GM18870 (cell line): Measurements from ENCODE around the gene ZNF804A.
A peak's percentile ranks its signal among the peaks of the same experiment; 100 is the strongest.

Experiments
- ATAC-seq: cut with Tn5 transposase; IDR thresholded peaks from one replicate; pipeline ENCODE4 v1.9.1; 2021; ENCODE audit warnings: moderate library complexity; ENCODE audit not compliant: unreplicated experiment

The ZNF804A gene

DNA sequence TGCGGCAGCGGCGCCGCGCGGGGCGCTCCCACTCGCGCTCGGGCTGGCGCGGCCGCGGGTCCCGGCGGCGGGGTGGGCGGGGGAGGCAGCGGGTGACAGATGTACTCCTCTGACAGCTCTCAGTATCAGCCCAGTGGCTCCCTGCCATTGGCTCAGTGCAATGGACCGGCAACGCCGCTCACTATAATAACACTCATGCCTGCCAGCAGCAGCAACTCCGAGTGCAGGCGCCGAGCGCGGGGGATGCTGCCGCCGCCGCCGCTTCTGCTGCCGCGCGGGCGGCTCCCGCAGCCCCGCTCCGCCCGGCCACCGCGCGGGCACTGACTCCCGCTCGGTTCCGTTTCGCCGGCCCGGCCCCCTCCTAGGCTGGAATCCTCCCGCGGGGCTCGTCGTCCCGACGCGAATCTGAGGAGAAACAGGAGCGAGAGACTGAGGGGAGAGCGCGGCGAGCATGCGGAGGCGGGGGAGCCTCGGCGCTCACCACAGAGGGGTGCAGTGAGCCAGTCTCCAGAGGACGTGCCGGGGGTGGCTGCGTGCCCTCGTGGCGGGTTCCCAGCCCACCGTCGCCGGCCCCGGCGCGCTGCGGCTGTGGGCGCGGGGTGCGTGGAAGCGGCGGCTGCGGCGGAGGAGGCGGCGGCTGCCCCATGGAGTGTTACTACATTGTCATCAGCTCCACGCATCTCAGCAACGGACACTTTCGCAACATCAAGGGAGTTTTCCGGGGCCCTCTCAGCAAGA is at the start of gene ZNF804A:
TSS of gene ZNF804A (plus strand) at position 214 of the 738 bp plus-strand sequence. CDS start at position 645, 431 bp downstream.
- ATAC-seq, result peak; percentile 77

GRCh38 chr2:184549153-184549552 is 49.2 kb upstream of the ZNF804A start:
- ATAC-seq, result no peak

GRCh38 chr2:184551626-184552025 is 46.7 kb upstream of the ZNF804A start:
- no peak for ATAC-seq

GRCh38 chr2:184554736-184555135 is 43.6 kb upstream of the ZNF804A start:
- ATAC-seq, result no peak

DNA sequence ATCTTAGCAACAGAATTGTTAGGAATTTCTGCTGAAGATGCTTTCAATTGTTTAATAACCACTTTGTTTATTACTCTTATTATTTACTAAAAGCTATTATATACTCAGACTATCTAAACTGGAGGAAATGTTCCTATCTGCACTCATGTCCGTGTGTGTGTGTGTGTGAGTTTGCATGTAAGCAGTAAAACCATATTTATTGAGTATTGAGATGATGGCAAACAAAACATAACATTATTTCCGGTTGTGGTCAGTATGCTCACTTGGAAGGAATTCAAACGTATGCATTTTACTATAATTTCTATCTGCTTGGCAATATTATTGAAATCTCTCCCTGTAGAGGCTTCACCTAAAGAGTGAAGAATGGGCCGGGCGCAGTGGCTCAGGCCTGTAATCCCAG is 43.0 kb upstream of the ZNF804A start:
- no peak for ATAC-seq

- ATAC-seq, result no peak
These were observed 41.7 kb upstream of the ZNF804A start for GRCh38 chr2:184556639-184557038.

DNA sequence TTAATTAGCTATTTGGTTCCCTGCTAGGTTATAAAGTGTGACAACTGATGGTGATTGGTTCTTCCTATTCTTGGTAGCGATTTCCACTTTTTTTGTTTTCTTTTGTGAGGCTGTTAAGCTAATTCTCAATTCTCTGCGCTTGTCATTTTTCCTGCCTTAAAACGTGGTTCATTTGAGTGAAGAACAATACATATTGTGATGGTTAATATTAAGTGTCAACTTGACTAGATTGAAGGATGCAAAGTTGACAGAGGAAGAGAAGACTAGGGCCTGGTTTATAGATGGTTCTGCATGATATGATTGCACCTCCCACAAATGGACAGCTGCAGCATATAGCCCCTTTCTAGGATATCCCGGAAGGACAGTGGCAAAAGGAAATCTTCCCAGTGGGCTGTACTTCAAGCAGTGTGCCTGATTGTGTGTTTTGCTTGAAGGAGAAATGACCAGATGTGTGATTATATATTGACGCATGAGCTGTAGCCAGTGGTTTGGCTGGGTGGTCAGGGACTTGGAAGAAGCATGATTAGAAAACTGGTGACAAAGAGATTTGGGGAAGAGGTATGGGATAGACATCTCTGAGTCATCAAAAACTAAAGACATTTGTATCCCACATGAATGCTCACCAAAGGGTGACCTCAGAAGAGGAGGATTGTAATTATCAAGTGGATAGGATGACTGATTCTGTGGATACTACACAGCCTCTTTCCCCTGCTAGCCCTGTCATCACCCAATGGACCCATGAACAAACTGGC is 39.4 kb upstream of the ZNF804A start:
- no peak for ATAC-seq

- ATAC-seq, result no peak
These were observed 37.7 kb upstream of the ZNF804A start for GRCh38 chr2:184560603-184561002.

DNA sequence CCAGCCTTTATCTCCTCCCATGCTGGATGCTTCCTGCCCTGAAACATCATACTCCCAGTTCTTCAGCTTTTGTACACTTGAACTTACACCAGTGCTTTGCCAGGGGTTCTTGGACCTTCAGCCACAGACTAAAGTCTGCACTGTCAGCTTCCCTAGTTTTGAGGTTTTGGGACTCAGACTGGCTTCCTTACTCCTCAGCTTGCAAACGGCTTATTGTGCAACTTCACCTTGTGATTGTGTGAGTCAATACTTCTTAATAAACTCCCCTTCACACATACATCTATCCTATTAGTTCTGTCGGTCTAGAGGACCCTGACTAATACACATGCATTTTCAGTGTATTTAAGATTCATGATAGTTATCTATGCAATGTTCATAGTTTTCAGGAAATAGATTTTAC is 35.8 kb upstream of the ZNF804A start:
- no peak for ATAC-seq

DNA sequence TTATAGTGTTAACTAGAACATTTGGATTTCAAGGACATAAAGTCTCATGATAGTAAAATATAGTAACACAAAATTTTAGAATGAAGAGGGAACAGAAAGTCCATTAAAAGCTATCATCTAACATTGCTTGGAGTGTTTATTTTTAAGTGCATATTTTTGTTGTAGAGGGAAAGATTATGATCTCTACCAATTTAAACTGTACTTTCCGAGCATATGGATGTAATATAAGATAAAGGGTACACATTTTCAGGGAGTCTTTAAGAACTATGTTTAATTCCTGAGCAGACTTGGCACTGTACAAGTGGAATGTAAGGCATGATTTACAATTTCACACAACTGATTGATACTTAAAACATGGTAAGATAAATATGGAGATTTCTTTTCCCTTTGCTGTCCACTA is 34.2 kb upstream of the ZNF804A start:
- ATAC-seq, result no peak

GRCh38 chr2:184566716-184567115 is 31.6 kb upstream of the ZNF804A start:
- ATAC-seq, result no peak

- ATAC-seq, result no peak
These were observed 21.3 kb upstream of the ZNF804A start for GRCh38 chr2:184577056-184577455.

DNA sequence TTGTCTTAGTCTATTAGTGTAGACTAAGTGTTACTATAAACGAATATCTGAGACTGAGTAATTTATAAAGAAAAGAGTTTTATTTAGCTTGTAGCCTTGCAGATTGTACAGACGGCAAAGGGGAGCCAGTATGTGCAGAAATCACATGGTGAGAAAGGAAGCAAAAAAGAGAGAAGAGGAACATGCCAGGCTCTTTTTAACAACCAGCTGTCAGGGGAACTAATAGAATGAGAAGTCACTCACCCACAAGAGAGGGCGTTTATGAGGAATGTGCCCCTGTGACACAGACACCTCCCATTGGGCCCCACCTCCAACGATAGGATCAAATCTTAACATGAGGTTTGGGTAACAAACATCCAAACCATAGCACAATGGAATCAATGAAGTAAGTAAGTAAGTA is 20.6 kb upstream of the ZNF804A start:
- no peak for ATAC-seq

- no peak for ATAC-seq
These were observed 19.1 kb upstream of the ZNF804A start for GRCh38 chr2:184579226-184579625.

GRCh38 chr2:184581391-184581790 is 16.9 kb upstream of the ZNF804A start:
- ATAC-seq, result no peak

DNA sequence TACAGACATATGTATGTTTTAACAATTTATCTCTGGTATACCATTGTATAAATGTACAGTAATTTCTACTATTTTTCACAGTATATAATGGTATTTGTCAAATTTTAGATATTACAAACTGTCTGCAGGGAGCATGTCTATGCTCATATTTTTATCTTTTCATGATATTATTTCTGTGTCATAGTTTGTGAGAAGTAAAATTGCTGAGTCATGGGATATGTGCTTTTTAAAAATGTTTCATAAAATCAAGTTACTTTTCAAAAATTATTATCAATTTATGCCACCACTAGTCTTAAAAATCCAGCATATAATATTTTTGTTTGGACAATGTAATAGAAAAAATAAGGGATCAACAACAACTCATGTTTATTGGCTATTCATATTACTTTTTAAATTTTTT is 9.1 kb upstream of the ZNF804A start:
- ATAC-seq, result no peak

GRCh38 chr2:184596819-184597411 is 1.4 kb upstream of the ZNF804A start:
- ATAC-seq, result no peak

DNA sequence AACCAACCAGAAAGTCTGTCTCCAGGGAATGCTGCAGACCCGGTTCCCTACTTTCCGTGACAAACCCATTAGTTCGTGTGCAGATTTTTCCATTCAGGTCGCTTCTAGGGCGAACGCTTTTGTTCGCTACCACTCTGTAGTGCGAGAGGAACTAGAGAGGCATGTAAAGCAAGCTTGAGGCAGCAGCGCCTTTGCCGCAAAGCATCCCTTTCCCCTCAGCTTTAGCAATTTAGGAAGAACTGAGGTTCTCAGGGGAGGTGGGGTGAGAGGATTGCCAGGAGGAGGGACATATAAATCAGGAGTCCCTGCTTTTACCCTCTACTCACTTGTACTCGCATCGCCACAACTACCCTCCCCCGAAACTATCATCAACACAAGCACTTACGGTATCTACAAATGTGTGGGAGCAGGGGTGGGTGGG is 748 bp upstream of the ZNF804A start:
- ATAC-seq, result peak; percentile 22

GRCh38 chr2:184598002-184598315 is 370 bp upstream of the ZNF804A start:
- ATAC-seq, result no peak

DNA sequence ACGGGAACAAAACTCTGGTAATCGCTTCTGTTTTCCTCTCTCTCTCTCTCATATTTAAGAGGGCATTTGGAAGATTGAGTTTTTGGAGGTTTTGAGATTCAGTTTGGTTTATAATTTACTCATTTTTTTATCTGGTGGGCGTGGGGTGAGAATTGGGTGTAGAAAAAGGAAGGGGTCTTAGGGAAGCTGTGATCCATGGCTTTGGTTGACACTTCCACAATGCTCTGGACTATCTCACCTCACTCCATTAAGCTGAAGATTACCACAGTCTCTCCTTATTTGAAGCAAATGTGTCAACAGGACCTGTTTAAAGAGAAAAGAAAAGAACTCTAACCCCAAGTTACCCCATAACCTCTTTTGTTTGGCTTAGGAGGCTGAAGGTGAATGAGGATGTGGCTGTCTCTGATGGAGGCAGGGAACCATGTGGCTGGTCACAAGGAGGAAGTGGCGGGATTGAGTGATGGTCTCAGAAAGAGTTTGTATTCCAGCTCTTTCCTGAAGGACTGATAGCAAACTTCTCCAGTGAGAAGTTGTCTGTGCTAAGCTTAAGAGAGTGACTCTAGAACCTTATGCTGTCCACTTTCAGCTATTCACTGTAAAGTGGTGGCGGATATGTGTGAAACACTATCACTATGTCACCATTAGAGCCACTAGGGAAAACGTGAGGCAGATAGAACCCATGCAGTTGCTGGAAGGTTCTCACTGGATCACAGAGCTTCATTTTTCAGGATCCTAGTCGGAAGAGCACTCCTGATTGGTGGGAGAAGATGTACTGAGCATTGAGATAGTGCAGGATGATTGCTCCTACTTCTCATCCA is 934 bp downstream of the ZNF804A start:
- ATAC-seq, result peak; percentile 25

DNA sequence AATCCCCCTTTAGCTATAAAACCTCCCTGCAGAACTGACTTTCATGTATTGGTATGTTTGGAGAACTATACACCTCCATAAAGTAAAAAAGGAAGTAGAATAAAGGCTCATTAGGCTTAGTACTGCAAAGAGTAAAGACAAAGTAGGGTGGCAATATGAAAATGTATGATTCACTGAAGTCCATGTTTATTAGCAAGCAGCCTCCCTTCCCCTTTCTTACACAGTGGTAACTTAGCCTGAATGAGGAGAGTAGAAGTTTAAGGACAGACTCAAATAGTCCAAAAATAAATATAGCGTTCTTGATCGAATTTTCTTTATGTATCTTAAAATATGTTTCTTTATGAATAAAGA is 1.5 kb downstream of the ZNF804A start:
- ATAC-seq, result no peak
